ENCODE data around the gene PEX14. TPM values are rescaled to one million over a fixed set of nuclear protein-coding genes. Genes with fewer than 3 reads are reported as not detected.

PEX14 gene
- total RNA-seq, 1 experiment from 2014 or later: 29.3 TPM

DNA sequence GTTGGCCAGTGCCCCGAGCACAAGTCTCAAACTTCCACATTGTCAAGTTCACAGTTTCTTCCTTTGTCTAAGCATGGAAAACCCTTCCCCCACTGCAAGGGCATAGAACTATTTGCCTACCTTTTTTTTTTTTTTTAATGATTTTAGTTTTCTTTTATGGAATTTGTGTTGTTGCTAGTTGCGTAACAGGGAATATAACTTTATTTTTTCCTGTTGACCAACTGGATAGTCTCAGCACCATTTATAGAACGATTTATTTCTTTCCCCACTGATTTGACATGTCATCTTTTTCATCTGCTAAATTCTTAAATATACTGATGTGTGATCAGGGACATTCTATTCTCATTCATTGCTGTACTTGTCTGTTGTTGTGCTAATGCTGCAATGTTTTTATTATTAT lies 83.0 kb downstream of the PEX14 start:
- Histone ChIP-seq H3K9ac (ENCODE audit: low read length) (no peak overlapping the region), H3K4me2 (ENCODE audit: low read length) (no peak overlapping the region), H3K4me3 (replicated peaks in 1 of 2; ENCODE audit: low read depth in 1 of 2, low read length in 2 of 2) (no peak overlapping the region), H3K79me2 (ENCODE audit: insufficient read depth, low read length) (peaks cover 20% of the 10 kb centered on the region), H3K9me2 (ENCODE audit: insufficient read depth) (no peaks in the 10 kb centered on the region), H4K20me1 (ENCODE audit: insufficient read depth) (peaks cover 3% of the 10 kb centered on the region), H2AFZ (ENCODE audit: low read depth, low read length, poor library complexity, severe bottlenecking) (no peak overlapping the region), H3K36me3 (ENCODE audit: control insufficient read depth in 1 of 2, insufficient read depth in 2 of 2, low read length in 2 of 2) (no peaks in the 10 kb centered on the region), H3K9me3 (ENCODE audit: control insufficient read depth in 1 of 2, insufficient read depth in 1 of 2, low read depth in 1 of 2, low read length in 2 of 2) (no peaks in the 10 kb centered on the region), H3K4me1 (ENCODE audit: control insufficient read depth in 1 of 2, insufficient read depth in 2 of 2, low read length in 2 of 2) (peaks cover 2 to 11% of the 10 kb centered on the region in 2 experiments; a peak in 2 of 4 replicates), H3K27ac (ENCODE audit: low read depth, low read length) (no peak overlapping the region), H3K27me3 (ENCODE audit: insufficient read depth, low read length) (no peaks in the 10 kb centered on the region)
- DNase-seq (ENCODE audit: low read depth, low spot score) (no peak), ATAC-seq (no peak)
- BruUV-seq (replicated peaks): no TSS peak
- intact Hi-C loops (cut with micrococcal nuclease): no loop called here
- TF ChIP-seq SRF (IDR thresholded peaks at IDR 0.05; ENCODE audit: low read depth) (no peak), EGR1 (IDR thresholded peaks at IDR 0.05; ENCODE audit: low read depth) (no peak), POLR2AphosphoS5 (IDR thresholded peaks at IDR 0.05; ENCODE audit: low read depth, low read length) (no peak)
- TF ChIP-seq, protein P1, sequence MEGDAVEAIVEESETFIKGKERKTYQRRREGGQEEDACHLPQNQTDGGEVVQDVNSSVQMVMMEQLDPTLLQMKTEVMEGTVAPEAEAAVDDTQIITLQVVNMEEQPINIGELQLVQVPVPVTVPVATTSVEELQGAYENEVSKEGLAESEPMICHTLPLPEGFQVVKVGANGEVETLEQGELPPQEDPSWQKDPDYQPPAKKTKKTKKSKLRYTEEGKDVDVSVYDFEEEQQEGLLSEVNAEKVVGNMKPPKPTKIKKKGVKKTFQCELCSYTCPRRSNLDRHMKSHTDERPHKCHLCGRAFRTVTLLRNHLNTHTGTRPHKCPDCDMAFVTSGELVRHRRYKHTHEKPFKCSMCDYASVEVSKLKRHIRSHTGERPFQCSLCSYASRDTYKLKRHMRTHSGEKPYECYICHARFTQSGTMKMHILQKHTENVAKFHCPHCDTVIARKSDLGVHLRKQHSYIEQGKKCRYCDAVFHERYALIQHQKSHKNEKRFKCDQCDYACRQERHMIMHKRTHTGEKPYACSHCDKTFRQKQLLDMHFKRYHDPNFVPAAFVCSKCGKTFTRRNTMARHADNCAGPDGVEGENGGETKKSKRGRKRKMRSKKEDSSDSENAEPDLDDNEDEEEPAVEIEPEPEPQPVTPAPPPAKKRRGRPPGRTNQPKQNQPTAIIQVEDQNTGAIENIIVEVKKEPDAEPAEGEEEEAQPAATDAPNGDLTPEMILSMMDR (IDR thresholded peaks at IDR 0.05 in 2 of 3, conservative IDR thresholded peaks at IDR 0.05 in 1 of 3; ENCODE audit: borderline replicate concordance in 1 of 3, insufficient read depth in 1 of 3, low read depth in 2 of 3, low read length in 2 of 3): no peak
- POLR2A ChIA-PET: no interaction called here
- CTCF ChIA-PET: interaction anchor here (0.7 kb wide), 1 partner anchor 29 kb away, joined by 4 read pairs; no protein-coding TSS in a partner anchor
- RAD21 ChIA-PET (ENCODE audit: low non-redundant PET in 1 of 2, low total read pairs in 2 of 2, uncharacterized antibody in 2 of 2, unreplicated experiment in 2 of 2): no interaction called here

DNA sequence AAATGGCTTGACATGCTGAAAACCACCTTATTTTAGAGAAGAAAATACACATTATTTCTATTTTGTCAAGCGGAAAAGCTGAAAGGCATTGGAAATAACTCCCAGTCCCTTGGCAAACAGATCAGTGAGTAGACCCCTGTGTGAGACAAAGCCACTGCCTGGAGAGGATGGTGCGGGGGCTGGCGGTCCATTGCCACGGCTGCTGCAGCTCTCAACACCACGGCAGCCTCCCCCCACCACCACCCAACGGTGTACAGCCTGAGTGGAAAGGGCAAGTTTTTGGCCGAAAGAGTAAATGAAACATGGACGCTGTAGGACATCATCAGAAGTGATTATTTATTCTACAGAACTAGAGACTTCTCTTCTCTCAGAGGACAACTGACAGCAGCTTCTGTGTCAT lies 84.6 kb downstream of the PEX14 start:
- Histone ChIP-seq H3K4me3 (replicated peaks in 1 of 2; ENCODE audit: low read depth in 1 of 2, low read length in 2 of 2) (no peak overlapping the region), H3K9me2 (ENCODE audit: insufficient read depth) (no peaks in the 10 kb centered on the region), H3K4me1 (ENCODE audit: control insufficient read depth in 1 of 2, insufficient read depth in 2 of 2, low read length in 2 of 2) (peaks cover 2 to 5% of the 10 kb centered on the region in 2 experiments; a peak in 1 of 4 replicates), H3K79me2 (ENCODE audit: insufficient read depth, low read length) (peaks cover 11% of the 10 kb centered on the region), H4K20me1 (ENCODE audit: insufficient read depth) (peaks cover 3% of the 10 kb centered on the region), H2AFZ (ENCODE audit: low read depth, low read length, poor library complexity, severe bottlenecking) (no peak overlapping the region), H3K27me3 (ENCODE audit: insufficient read depth, low read length) (no peaks in the 10 kb centered on the region), H3K27ac (ENCODE audit: low read depth, low read length) (no peak overlapping the region), H3K9me3 (ENCODE audit: control insufficient read depth in 1 of 2, insufficient read depth in 1 of 2, low read depth in 1 of 2, low read length in 2 of 2) (no peaks in the 10 kb centered on the region; a peak in 1 of 4 replicates), H3K9ac (ENCODE audit: low read length) (no peak overlapping the region), H3K36me3 (ENCODE audit: control insufficient read depth in 1 of 2, insufficient read depth in 2 of 2, low read length in 2 of 2) (no peaks in the 10 kb centered on the region), H3K4me2 (ENCODE audit: low read length) (no peak overlapping the region)
- CTCF ChIA-PET: no interaction called here
- POLR2A ChIA-PET: no interaction called here
- RAD21 ChIA-PET (ENCODE audit: low non-redundant PET in 1 of 2, low total read pairs in 2 of 2, uncharacterized antibody in 2 of 2, unreplicated experiment in 2 of 2): no interaction called here
- ATAC-seq (no peak), DNase-seq (ENCODE audit: low read depth, low spot score) (no peak)
- TF ChIP-seq CBX3 (IDR thresholded peaks at IDR 0.05; ENCODE audit: low read depth) (no peak), EGR1 (IDR thresholded peaks at IDR 0.05; ENCODE audit: low read depth) (no peak), SP1 (IDR thresholded peaks at IDR 0.05; ENCODE audit: low read depth) (no peak), CEBPB (IDR thresholded peaks at IDR 0.05; ENCODE audit: low read depth) (no peak), TCF7L2 (IDR thresholded peaks at IDR 0.05; ENCODE audit: borderline replicate concordance, extremely low read depth, insufficient read depth, insufficient read length) (no peak)
- no TSS peak for BruUV-seq (replicated peaks)
- intact Hi-C loops (cut with micrococcal nuclease): no loop called here
